HepG2 (cell line): ENCODE measurements around the gene SNX11. TPM values are rescaled to one million over a fixed set of nuclear protein-coding genes. Genes with fewer than 3 reads are reported as not detected.

Experiments
- BCLAF1 ChIP-seq: fragments of 450-650 bp; IDR thresholded peaks from 2 replicates; pipeline ENCODE4 v1.6.1; 2017; ENCODE audit warnings: mild to moderate bottlenecking
- DRAP1 ChIP-seq: IDR thresholded peaks from 2 replicates; pipeline ENCODE4 v1.6.1; 2016; ENCODE audit warnings: missing genetic modification reagents, missing compliant biosample characterization
- GATA4 ChIP-seq: sonication (generic); IDR thresholded peaks from 2 replicates; pipeline ENCODE4 v1.6.1; 2016; ENCODE audit warnings: antibody characterized with exemption, low read depth, borderline replicate concordance
- HNRNPH1 ChIP-seq: fragments of 200-400 bp; formaldehyde crosslinking; optimal IDR thresholded peaks from 2 replicates; pipeline ENCODE3; 2017; ENCODE audit warnings: mild to moderate bottlenecking, low read depth, low read length
- HNRNPUL1 ChIP-seq: fragments of 200-400 bp; formaldehyde crosslinking; IDR thresholded peaks from 2 replicates; pipeline ENCODE4 v1.6.1; 2017; ENCODE audit warnings: low read depth, mild to moderate bottlenecking, low read length, moderate library complexity
- NFRKB ChIP-seq: fragments of 450-650 bp; IDR thresholded peaks from 2 replicates; pipeline ENCODE4 v1.6.1; 2017
- PBX3 ChIP-seq: sonication (generic); formaldehyde crosslinking; IDR thresholded peaks from 2 replicates; pipeline ENCODE4 v1.8.1; 2023; ENCODE audit warnings: missing genetic modification reagents, inconsistent platforms, borderline replicate concordance
- PHF5A ChIP-seq: IDR thresholded peaks from one replicate; pipeline ENCODE4 v1.6.1; 2018; ENCODE audit warnings: low read depth, missing genetic modification reagents; ENCODE audit not compliant: unreplicated experiment
- PITX1 ChIP-seq: sonication (generic); formaldehyde crosslinking; IDR thresholded peaks from 2 replicates; pipeline ENCODE4 v1.5.1; 2020; ENCODE audit warnings: mild to moderate bottlenecking, missing genetic modification reagents
- SIN3A ChIP-seq: IDR thresholded peaks from 2 replicates; pipeline ENCODE4 v1.6.1; 2011; ENCODE audit warnings: low read depth, mild to moderate bottlenecking, control low read depth, low read length, borderline replicate concordance
- THAP8 ChIP-seq: sonication (generic); formaldehyde crosslinking; IDR thresholded peaks from 2 replicates; pipeline ENCODE4 v1.5.1; 2020; ENCODE audit warnings: missing genetic modification reagents, mild to moderate bottlenecking, borderline replicate concordance
- TOE1 ChIP-seq: sonication (generic); formaldehyde crosslinking; IDR thresholded peaks from 2 replicates; pipeline ENCODE4 v1.4.0; 2020; ENCODE audit warnings: mild to moderate bottlenecking, missing genetic modification reagents
- ZBTB33 ChIP-seq: sonication (generic); formaldehyde crosslinking; IDR thresholded peaks from 2 replicates; pipeline ENCODE4 v1.4.0; 2020; ENCODE audit warnings: missing genetic modification reagents
- ZFAT ChIP-seq: sonication (generic); formaldehyde crosslinking; conservative IDR thresholded peaks from 2 replicates; pipeline ENCODE4 v1.8.1; 2023; ENCODE audit warnings: missing genetic modification reagents, inconsistent platforms
- ZNF362 ChIP-seq: sonication (generic); formaldehyde crosslinking; IDR thresholded peaks from 2 replicates; pipeline ENCODE4 v1.4.0; 2020; ENCODE audit warnings: missing genetic modification reagents, mild to moderate bottlenecking, borderline replicate concordance
- ZNF367 ChIP-seq: sonication (generic); formaldehyde crosslinking; IDR thresholded peaks from 2 replicates; pipeline ENCODE4 v1.4.0; 2020; ENCODE audit warnings: missing genetic modification reagents, borderline replicate concordance
- polyA plus RNA-seq, 8 experiments: library from polyadenylated mRNA; depleted of rRNA in 3 of 8; stranded (reverse) in 7 of 8; unstranded in 1 of 8; fragments of >200 nt; fragmentation: Illumina TruSeq in 4 of 8; extraction: Trizol in 4 of 8; gene quantifications; 2 replicates each; pipeline versions ENCODE4 v1.2.1 to v1.2.3, GENCODE V29; 2011 to 2016; ENCODE audit warnings: low read depth in 4 of 8, missing spikeins in 1 of 8, mixed read lengths in 1 of 8; ENCODE audit not compliant: insufficient read depth in 1 of 8
- total RNA-seq, 5 experiments: library from RNA; depleted of rRNA; stranded (reverse); fragments of >200 nt; fragmentation: Illumina TruSeq; extraction: Trizol; gene quantifications; 2 replicates each; pipeline ENCODE4 v1.2.3, GENCODE V29; 2016; ENCODE audit warnings: low read depth in 1 of 5

Gene SNX11
- total and polyA plus RNA-seq, 2 of the 13 experiments (the other 11 are each of a cell fraction or from before 2014, with no cell fraction given): 12.9 to 14.0 TPM

- TF ChIP-seq DRAP1 (CRISPR knock-in tag): peak; percentile 88
- TF ChIP-seq SIN3A: 0 out of 2 replicates have a peak, but pooled peaks have one; percentile 33
- TF ChIP-seq HNRNPH1: no peak
- TF ChIP-seq GATA4: no peak; the same call in 1 of the 2 replicates
- peak; percentile 17; the same call in 1 of the 2 replicates for TF ChIP-seq PBX3 (CRISPR knock-in tag)
- TF ChIP-seq ZBTB33 (CRISPR knock-in tag): no peak; the same call in none of the 2 replicates
- peak; percentile 30; the same call in 1 of the 2 replicates for TF ChIP-seq ZNF362 (CRISPR knock-in tag)
- TF ChIP-seq PITX1 (CRISPR knock-in tag): peak; percentile 25; the same call in 1 of the 2 replicates
- no peak for TF ChIP-seq PHF5A
- TF ChIP-seq NFRKB: no peak
- TF ChIP-seq BCLAF1: no peak
- TF ChIP-seq ZFAT (CRISPR knock-in tag): no peak
- no peak for TF ChIP-seq ZNF367 (CRISPR knock-in tag)
- TF ChIP-seq THAP8 (CRISPR knock-in tag): 0 out of 2 replicates have a peak, but pooled peaks have one; percentile 95
- TF ChIP-seq TOE1 (CRISPR knock-in tag): peak; percentile 30; the same call in 1 of the 2 replicates
- peak; percentile 61; the same call in 1 of the 2 replicates for TF ChIP-seq HNRNPUL1
These were observed 6.4 kb upstream of the SNX11 start, which contains the start of gene CBX1 (continued) for GRCh38 chr17:48101012-48101720.
